SK-N-SH (cell line): ENCODE results near the gene PLA2G2F. TPM values are rescaled to one million over a fixed set of nuclear protein-coding genes. Genes with fewer than 3 reads are reported as not detected.

Source experiments
- CTCF ChIA-PET: fragments of 300-600, 350-600 bp; formaldehyde crosslinking; extraction: SDS; loops from one replicate; lab custom pipeline; 2021; lab: Yijun Ruan, JAX
- POLR2A ChIA-PET: fragments of 350-600 bp; sonication (Branson Sonifier 250); formaldehyde crosslinking; extraction: SDS; loops from one replicate; lab custom pipeline; 2020; ENCODE audit warnings: antibody characterized with exemption, inconsistent platforms; lab: Yijun Ruan, JAX
- DNase-seq: peaks from one replicate; pipeline ENCODE4 v3.0.0; 2012
- H2AFZ ChIP-seq: fragments of 200-600 bp; sonication (generic); 2 replicates; pipeline ENCODE4 v1.8.1; 2016; ENCODE audit warnings: antibody characterized with exemption, mild to moderate bottlenecking, low read depth
- H3F3A ChIP-seq: fragments of 200-600 bp; sonication (generic); replicated peaks from 2 replicates; pipeline ENCODE3; 2016; ENCODE audit warnings: antibody characterized with exemption, mild to moderate bottlenecking; ENCODE audit not compliant: insufficient read depth
- H3K27ac ChIP-seq, 2 experiments: fragments of 200-500 bp in 1 of 2; fragments of 200-600 bp in 1 of 2; sonication (Bioruptor generic) in 1 of 2; sonication (generic), shearing (Covaris generic) in 1 of 2; 2 replicates each; pipeline versions ENCODE4 v1.5.1 to v1.6.1; 2014 to 2016; ENCODE audit warnings: low read depth in 2 of 2, inconsistent platforms in 1 of 2, low read length in 1 of 2, mild to moderate bottlenecking in 1 of 2, mixed read lengths in 1 of 2
- H3K27me3 ChIP-seq: fragments of 200-600 bp; sonication (generic), shearing (Covaris generic); 2 replicates; pipeline ENCODE4 v1.6.1; 2016; ENCODE audit warnings: mixed run types; ENCODE audit not compliant: insufficient read depth
- H3K36me3 ChIP-seq, 2 experiments: fragments of 200-500 bp in 1 of 2; fragments of 200-600 bp in 1 of 2; sonication (Bioruptor generic) in 1 of 2; sonication (generic) in 1 of 2; replicated peaks in 1 of 2; 2 replicates each; pipeline versions ENCODE3 to v1.5.1; 2014 to 2016; ENCODE audit warnings: low read length in 1 of 2, mild to moderate bottlenecking in 1 of 2; ENCODE audit not compliant: insufficient read depth in 2 of 2, control insufficient read depth in 1 of 2
- H3K4me1 ChIP-seq, 2 experiments: fragments of 200-500 bp in 1 of 2; fragments of 200-600 bp in 1 of 2; sonication (Bioruptor generic) in 1 of 2; sonication (generic), shearing (Covaris generic) in 1 of 2; 2 replicates each; pipeline versions ENCODE4 v1.5.1 to v1.6.1; 2014 to 2016; ENCODE audit warnings: low read depth in 1 of 2, low read length in 1 of 2, mixed run types in 1 of 2; ENCODE audit not compliant: insufficient read depth in 2 of 2, control insufficient read depth in 1 of 2
- H3K4me2 ChIP-seq: fragments of 200-600 bp; sonication (generic), shearing (Covaris generic); 2 replicates; pipeline ENCODE4 v1.6.1; 2017; ENCODE audit warnings: mixed run types
- H3K4me3 ChIP-seq, 2 experiments: fragments of 200-500 bp in 1 of 2; fragments of 200-600 bp in 1 of 2; sonication (Bioruptor generic) in 1 of 2; sonication (generic), shearing (Covaris generic) in 1 of 2; 2 replicates each; pipeline versions ENCODE4 v1.5.1 to v1.8.1; 2014 to 2016; ENCODE audit warnings: low read depth in 2 of 2, inconsistent platforms in 1 of 2, low read length in 1 of 2, mild to moderate bottlenecking in 1 of 2, mixed read lengths in 1 of 2, moderate library complexity in 1 of 2
- H3K79me2 ChIP-seq: fragments of 200-600 bp; sonication (generic); 2 replicates; pipeline ENCODE4 v1.8.1; 2017; ENCODE audit warnings: mild to moderate bottlenecking; ENCODE audit not compliant: insufficient read depth
- H3K9ac ChIP-seq: fragments of 200-600 bp; sonication (generic); 2 replicates; pipeline ENCODE4 v1.6.1; 2017; ENCODE audit warnings: mixed run types
- H3K9me2 ChIP-seq: fragments of 200-600 bp; sonication (generic); 2 replicates; pipeline ENCODE4 v1.6.1; 2017; ENCODE audit warnings: mixed run types
- H3K9me3 ChIP-seq: fragments of 200-600 bp; sonication (generic); 2 replicates; pipeline ENCODE4 v1.6.1; 2017; ENCODE audit warnings: mixed run types, mild to moderate bottlenecking, moderate library complexity
- H4K20me1 ChIP-seq: fragments of 200-600 bp; sonication (generic); 2 replicates; pipeline ENCODE4 v1.6.1; 2017; ENCODE audit warnings: mild to moderate bottlenecking, mixed run types; ENCODE audit not compliant: insufficient read depth
- CHD2 ChIP-seq: fragments of 150-350 bp; IDR thresholded peaks from 2 replicates; pipeline ENCODE4 v1.6.1; 2018; ENCODE audit warnings: low read length; ENCODE audit not compliant: partially characterized antibody
- CTCF ChIP-seq: fragments of 200-600 bp; sonication (generic); IDR thresholded peaks from 2 replicates; pipeline ENCODE4 v1.6.1; 2017; ENCODE audit warnings: antibody characterized with exemption, mild to moderate bottlenecking, moderate library complexity
- ELF1 ChIP-seq: IDR thresholded peaks from 2 replicates; pipeline ENCODE4 v1.4.0; 2012
- FOSL2 ChIP-seq: IDR thresholded peaks from 2 replicates; pipeline ENCODE4 v1.4.0; 2012; ENCODE audit warnings: low read depth, mild to moderate bottlenecking, moderate library complexity, borderline replicate concordance
- GATA2 ChIP-seq: sonication (generic); formaldehyde crosslinking; IDR thresholded peaks from 2 replicates; pipeline ENCODE4 v1.5.0; 2020; ENCODE audit warnings: mild to moderate bottlenecking, missing genetic modification reagents
- IRF3 ChIP-seq: fragments of 150-350 bp; IDR thresholded peaks from 2 replicates; pipeline ENCODE4 v1.6.1; 2016; ENCODE audit warnings: mild to moderate bottlenecking, low read depth, low read length
- MAX ChIP-seq: IDR thresholded peaks from 2 replicates; pipeline ENCODE4 v1.4.0; 2012; ENCODE audit warnings: low read depth
- MEF2A ChIP-seq: IDR thresholded peaks from 2 replicates; pipeline ENCODE4 v1.4.0; 2012; ENCODE audit warnings: low read depth, borderline replicate concordance
- MXI1 ChIP-seq: IDR thresholded peaks from 2 replicates; pipeline ENCODE4 v1.6.1; 2012; ENCODE audit warnings: mild to moderate bottlenecking, low read depth, low read length, improper control_type of control experiment
- NRF1 ChIP-seq: IDR thresholded peaks from 2 replicates; pipeline ENCODE4 v1.6.1; 2012; ENCODE audit warnings: low read depth, mild to moderate bottlenecking, low read length
- RCOR1 ChIP-seq: fragments of 150-350 bp; IDR thresholded peaks from 2 replicates; pipeline ENCODE4 v1.6.1; 2017; ENCODE audit warnings: antibody characterized with exemption, low read length
- REST ChIP-seq: IDR thresholded peaks from 2 replicates; pipeline ENCODE4 v1.6.1; 2012; ENCODE audit warnings: mild to moderate bottlenecking, low read depth, low read length, moderate library complexity
- RFX5 ChIP-seq: IDR thresholded peaks from 2 replicates; pipeline ENCODE4 v1.6.1; 2012; ENCODE audit warnings: mild to moderate bottlenecking, improper control_type of control experiment, low read length
- RXRA ChIP-seq: IDR thresholded peaks from 2 replicates; pipeline ENCODE4 v1.4.0; 2012; ENCODE audit warnings: low read depth, mild to moderate bottlenecking, borderline replicate concordance
- SMC3 ChIP-seq: IDR thresholded peaks from 2 replicates; pipeline ENCODE4 v1.6.1; 2012; ENCODE audit warnings: low read depth, low read length, improper control_type of control experiment
- TAF1 ChIP-seq: IDR thresholded peaks from 2 replicates; pipeline ENCODE4 v1.6.1; 2012; ENCODE audit warnings: low read depth, mild to moderate bottlenecking, low read length, moderate library complexity, borderline replicate concordance
- USF1 ChIP-seq: IDR thresholded peaks from 2 replicates; pipeline ENCODE4 v1.4.0; 2012; ENCODE audit warnings: low read depth, borderline replicate concordance
- USF2 ChIP-seq: fragments of 150-350 bp; IDR thresholded peaks from 2 replicates; pipeline ENCODE4 v1.6.1; 2017; ENCODE audit warnings: antibody characterized with exemption, low read length, low read depth, borderline replicate concordance
- YY1 ChIP-seq: IDR thresholded peaks from 2 replicates; pipeline ENCODE4 v1.4.0; 2012; ENCODE audit warnings: low read depth, mild to moderate bottlenecking
- WGBS: methylation state at CpG from one replicate; pipeline ENCODE4 v1.1.6; 2017; ENCODE audit warnings: low lambda C conversion rate; 5-methylcytosine and 5-hydroxymethylcytosine counted together
- polyA plus RNA-seq, 3 experiments: library from polyadenylated mRNA; depleted of rRNA; stranded (reverse); fragments of >200 nt; gene quantifications; 2 replicates each; pipeline ENCODE4 v1.2.3, GENCODE V29; 2012

Gene PLA2G2F
- polyA plus RNA-seq, 1 of the 3 experiments (the other 2 are of a cell fraction), result not detected

- TF ChIP-seq USF2, result no peak
- no peak for TF ChIP-seq GATA2 (CRISPR knock-in tag)
- no peak for TF ChIP-seq RFX5
- no peak for TF ChIP-seq CHD2
- TF ChIP-seq MEF2A, result no peak
- no peak for TF ChIP-seq USF1
- no peak for TF ChIP-seq NRF1
- no peak for TF ChIP-seq CTCF
- no peak for TF ChIP-seq TAF1
- TF ChIP-seq SMC3, result no peak
These were observed 4.1 kb upstream of the PLA2G2F start (continued) for GRCh38 chr1:20134995-20135394.

- POLR2A ChIA-PET, result no interaction called here
- WGBS, result 78% methylated on average over 3 of the region's 3 CpGs
- H3K79me2 ChIP-seq, result no peaks in the 10 kb centered on the region
- H3K27ac ChIP-seq, result no peak overlapping the region
- H4K20me1 ChIP-seq, result no peaks in the 10 kb centered on the region
- DNase-seq, result no peak
- no peaks in the 10 kb centered on the region for H3F3A ChIP-seq
- CTCF ChIA-PET, result interaction anchor here (1.0 to 1.1 kb wide), 3 partner anchors 16 to 162 kb away, joined by 3 read pairs; no protein-coding TSS in a partner anchor
- no peak overlapping the region for H3K9ac ChIP-seq
- no peak overlapping the region for H3K4me2 ChIP-seq
- H3K36me3 ChIP-seq, result no peaks in the 10 kb centered on the region
- no peaks in the 10 kb centered on the region for H3K4me1 ChIP-seq
- H3K9me3 ChIP-seq, result no peaks in the 10 kb centered on the region
- no peak for TF ChIP-seq FOSL2
- no peak for TF ChIP-seq MEF2A
- TF ChIP-seq MAX, result no peak
- no peak for TF ChIP-seq REST
- no peak for TF ChIP-seq IRF3
- no peak for TF ChIP-seq RXRA
- TF ChIP-seq CTCF, result no peak
- TF ChIP-seq RCOR1, result no peak
- TF ChIP-seq ELF1, result no peak
- no peak for TF ChIP-seq USF1
- TF ChIP-seq MXI1, result no peak
- TF ChIP-seq YY1, result no peak
- H3K9me2 ChIP-seq, result no peaks in the 10 kb centered on the region
- no peak overlapping the region for H3K4me3 ChIP-seq
- H2AFZ ChIP-seq, result no peak overlapping the region
- H3K27me3 ChIP-seq, result no peaks in the 10 kb centered on the region
These were observed 2.9 kb upstream of the PLA2G2F start for GRCh38 chr1:20136249-20136648.
